ENCODE data around the gene RAD51B. TPM values are rescaled to one million over a fixed set of nuclear protein-coding genes. Genes with fewer than 3 reads are reported as not detected.

The RAD51B gene
- polyA plus RNA-seq, 1 donor (not counting 4 experiments of a cell fraction or from before 2014, with no cell fraction given): 13.3 TPM

- dilution Hi-C loops (cut with MboI; ENCODE audit: extremely low pct_ligation_motif_present, low sequenced_read_pairs): no loop called here
- Histone ChIP-seq H3K27ac (ENCODE audit: control insufficient read depth, insufficient read depth, low read length) (peak overlapping the region; percentile 21), H3K4me2 (ENCODE audit: control insufficient read depth, extremely low read depth, insufficient read depth, low read depth, low read length) (no peak overlapping the region)
These were observed 428.2 kb downstream of the RAD51B start for GRCh38 chr14:68247676-68248268.

GRCh38 chr14:68248481-68249255, 429.1 kb downstream of the RAD51B start:
- dilution Hi-C loops (cut with MboI; ENCODE audit: extremely low pct_ligation_motif_present, low sequenced_read_pairs): no loop called here
- DNase-seq (ENCODE audit: low read depth, low spot score): no peak
- H3K9ac ChIP-seq (ENCODE audit: control insufficient read depth, extremely low read depth, insufficient read depth, low read length): no peak overlapping the region

More at GRCh38 chr14:68247676-68248268, 428.2 kb downstream of the RAD51B start:
- FAIRE-seq (peak; percentile 57), DNase-seq (ENCODE audit: low read depth, low spot score) (no peak)
- no peaks in the 10 kb centered on the region for H3K9me1 ChIP-seq (ENCODE audit: control insufficient read depth, extremely low read depth, insufficient read depth, low read length)
- H3K79me2 ChIP-seq (ENCODE audit: control insufficient read depth, insufficient read depth, low read length): no peaks in the 10 kb centered on the region
- H4K20me1 ChIP-seq (ENCODE audit: control insufficient read depth, extremely low read depth, insufficient read depth, low read length): no peaks in the 10 kb centered on the region
- no peak overlapping the region for H3K4me3 ChIP-seq (ENCODE audit: control insufficient read depth in 2 of 3, extremely low read depth in 1 of 3, insufficient read depth in 2 of 3, low read depth in 1 of 3, low read length in 3 of 3)
- no peak overlapping the region for H2AFZ ChIP-seq (ENCODE audit: control insufficient read depth, low read length)
- no peak for TF ChIP-seq CTCF (optimal IDR thresholded peaks at IDR 0.05 in 1 of 3, IDR thresholded peaks at IDR 0.05 in 1 of 3, conservative IDR thresholded peaks at IDR 0.05 in 1 of 3; ENCODE audit: extremely low read depth in 1 of 3, insufficient read depth in 2 of 3, low read length in 3 of 3)
- no peak for TF ChIP-seq EZH2 (IDR thresholded peaks at IDR 0.05; ENCODE audit: low read length)
- H3K27me3 ChIP-seq (ENCODE audit: control insufficient read depth, extremely low read depth, insufficient read depth, low read length): no peaks in the 10 kb centered on the region
- no peaks in the 10 kb centered on the region for H3K36me3 ChIP-seq (ENCODE audit: control insufficient read depth in 2 of 2, extremely low read depth in 1 of 2, insufficient read depth in 2 of 2, low read length in 2 of 2)
- peaks cover 55% of the 10 kb centered on the region for H3K4me1 ChIP-seq (ENCODE audit: control insufficient read depth, extremely low read depth, insufficient read depth, low read length)
- H3K9me3 ChIP-seq (ENCODE audit: control insufficient read depth, low read depth, low read length): no peaks in the 10 kb centered on the region
- H3K9ac ChIP-seq (ENCODE audit: control insufficient read depth, extremely low read depth, insufficient read depth, low read length): peak overlapping the region; percentile 26

More at GRCh38 chr14:68248481-68249255, 429.1 kb downstream of the RAD51B start:
- Histone ChIP-seq H4K20me1 (ENCODE audit: control insufficient read depth, extremely low read depth, insufficient read depth, low read length) (no peaks in the 10 kb centered on the region), H3K9me1 (ENCODE audit: control insufficient read depth, extremely low read depth, insufficient read depth, low read length) (no peaks in the 10 kb centered on the region), H3K4me3 (ENCODE audit: control insufficient read depth in 2 of 3, extremely low read depth in 1 of 3, insufficient read depth in 2 of 3, low read depth in 1 of 3, low read length in 3 of 3) (no peak overlapping the region), H3K27ac (ENCODE audit: control insufficient read depth, insufficient read depth, low read length) (no peak overlapping the region), H3K4me2 (ENCODE audit: control insufficient read depth, extremely low read depth, insufficient read depth, low read depth, low read length) (no peak overlapping the region), H3K36me3 (ENCODE audit: control insufficient read depth in 2 of 2, extremely low read depth in 1 of 2, insufficient read depth in 2 of 2, low read length in 2 of 2) (no peaks in the 10 kb centered on the region), H2AFZ (ENCODE audit: control insufficient read depth, low read length) (no peak overlapping the region), H3K4me1 (ENCODE audit: control insufficient read depth, extremely low read depth, insufficient read depth, low read length) (peaks cover 55% of the 10 kb centered on the region), H3K79me2 (ENCODE audit: control insufficient read depth, insufficient read depth, low read length) (no peaks in the 10 kb centered on the region), H3K9me3 (ENCODE audit: control insufficient read depth, low read depth, low read length) (no peaks in the 10 kb centered on the region), H3K27me3 (ENCODE audit: control insufficient read depth, extremely low read depth, insufficient read depth, low read length) (no peaks in the 10 kb centered on the region)
- TF ChIP-seq EZH2 (IDR thresholded peaks at IDR 0.05; ENCODE audit: low read length): no peak
- TF ChIP-seq CTCF (optimal IDR thresholded peaks at IDR 0.05 in 1 of 3, IDR thresholded peaks at IDR 0.05 in 1 of 3, conservative IDR thresholded peaks at IDR 0.05 in 1 of 3; ENCODE audit: extremely low read depth in 1 of 3, insufficient read depth in 2 of 3, low read length in 3 of 3): peak in 2 of 3 experiments; percentile 26 to 46
- no peak for FAIRE-seq

Measured in keratinocyte (primary cell).